GM13976 (cell line): ENCODE data around the gene MINPP1.
A peak's percentile ranks its signal among the peaks of the same experiment; 100 is the strongest.

Source experiments
- DNase-seq: peaks from one replicate; pipeline ENCODE4 v3.0.0; 2012; ENCODE audit warnings: low spot score
- CTCF ChIP-seq: IDR thresholded peaks from 2 replicates; pipeline ENCODE4 v1.5.1; 2012; ENCODE audit warnings: borderline replicate concordance, mild to moderate bottlenecking; ENCODE audit not compliant: insufficient read depth; ENCODE audit errors: extremely low read depth, missing control alignments, control extremely low read depth
- in situ Hi-C: fragments of 300-500 bp; cut with MboI; formaldehyde crosslinking; loops from one replicate; pipeline ENCODE4 v1.12.0; 2022; ENCODE audit warnings: low sequenced_read_pairs, mixed read lengths, inconsistent platforms; ENCODE audit not compliant: unreplicated experiment

Gene MINPP1

GRCh38 chr10:87503401-87503800 is 1.3 kb upstream of the MINPP1 start:
- TF ChIP-seq CTCF: no peak
- in situ Hi-C loops: no loop called here
- no peak for DNase-seq

- no peak for TF ChIP-seq CTCF
- DNase-seq: no peak
Observed at GRCh38 chr10:87503886-87504285, 807 bp upstream of the MINPP1 start.

GRCh38 chr10:87504307-87504639 is 420 bp upstream of the MINPP1 start:
- no peak for TF ChIP-seq CTCF
- DNase-seq: no peak
- in situ Hi-C loops: no loop called here

More at GRCh38 chr10:87503886-87504285, 807 bp upstream of the MINPP1 start:
- in situ Hi-C loops: no loop called here

- in situ Hi-C loops: no loop called here
- DNase-seq: peak; percentile 79
- peak; percentile 86 for TF ChIP-seq CTCF
Observed at GRCh38 chr10:87505366-87506111, 846 bp downstream of the MINPP1 start.

GRCh38 chr10:87506956-87507355 is 2.3 kb downstream of the MINPP1 start:
- TF ChIP-seq CTCF: no peak
- no peak for DNase-seq
- in situ Hi-C loops: no loop called here

GRCh38 chr10:87507879-87508483 is 3.3 kb downstream of the MINPP1 start:
- no peak for TF ChIP-seq CTCF
- in situ Hi-C loops: no loop called here

More at GRCh38 chr10:87507879-87508483, 3.3 kb downstream of the MINPP1 start:
- DNase-seq: no peak
